H54 (cell line): ENCODE data around the gene PTPRK.
"Not testable (repeated sequence)": the region's sequence is repeated elsewhere in the genome, so short reads cannot be mapped to it uniquely, and the experiment has no call there.

Experiments
- DNase-seq: peaks from one replicate; pipeline ENCODE4 v3.0.0; 2011; ENCODE audit warnings: low spot score, mixed read lengths; ENCODE audit not compliant: insufficient read length
- FAIRE-seq: peaks from 3 replicates; lab custom pipeline; 2011; peaks lifted over from hg19 to GRCh38; lab: Jason Lieb, UNC
- POLR2A ChIP-seq: IDR thresholded peaks from 2 replicates; pipeline ENCODE4 v1.6.1; 2011; ENCODE audit warnings: low read depth, mild to moderate bottlenecking, low read length

The PTPRK gene

GRCh38 chr6:127945434-127946097 is 574.8 kb downstream of the PTPRK start:
- no peak for FAIRE-seq
- no peak for DNase-seq
- no peak for TF ChIP-seq POLR2A

- no peak for FAIRE-seq
- no peak for DNase-seq
- no peak for TF ChIP-seq POLR2A
Observed at GRCh38 chr6:127941228-127941627, 579.2 kb downstream of the PTPRK start.

GRCh38 chr6:127939442-127940066 is 580.8 kb downstream of the PTPRK start:
- no peak for DNase-seq
- FAIRE-seq: peak; percentile 11
- no peak for TF ChIP-seq POLR2A

GRCh38 chr6:127938701-127939100 is 581.7 kb downstream of the PTPRK start:
- no peak for TF ChIP-seq POLR2A
- DNase-seq (no peak), FAIRE-seq (no peak)

GRCh38 chr6:127937747-127938146 is 582.7 kb downstream of the PTPRK start:
- FAIRE-seq: no peak
- TF ChIP-seq POLR2A: no peak
- DNase-seq: no peak

GRCh38 chr6:127937102-127937501 is 583.3 kb downstream of the PTPRK start:
- no peak for TF ChIP-seq POLR2A
- DNase-seq: no peak
- FAIRE-seq: no peak

- DNase-seq: no peak
- no peak for FAIRE-seq
- TF ChIP-seq POLR2A: no peak
Observed at GRCh38 chr6:127934956-127935355, 585.4 kb downstream of the PTPRK start.

- FAIRE-seq: no peak
- no peak for TF ChIP-seq POLR2A
- no peak for DNase-seq
Observed at GRCh38 chr6:127933852-127934840, 586.3 kb downstream of the PTPRK start.

GRCh38 chr6:127933137-127933536 is 587.3 kb downstream of the PTPRK start:
- DNase-seq (no peak), FAIRE-seq (no peak)
- no peak for TF ChIP-seq POLR2A

GRCh38 chr6:127932708-127933107 is 587.7 kb downstream of the PTPRK start:
- TF ChIP-seq POLR2A: no peak
- DNase-seq (no peak), FAIRE-seq (no peak)

GRCh38 chr6:127926441-127926840 is 594.0 kb downstream of the PTPRK start:
- FAIRE-seq, DNase-seq: not testable (repeated sequence)

GRCh38 chr6:127924440-127924839 is 596.0 kb downstream of the PTPRK start:
- no peak for TF ChIP-seq POLR2A
- DNase-seq (no peak), FAIRE-seq (no peak)

GRCh38 chr6:127924031-127924430 is 596.4 kb downstream of the PTPRK start:
- DNase-seq: no peak
- no peak for TF ChIP-seq POLR2A
- no peak for FAIRE-seq

- TF ChIP-seq POLR2A: no peak
- FAIRE-seq (no peak), DNase-seq (no peak)
Observed at GRCh38 chr6:127923135-127923534, 597.3 kb downstream of the PTPRK start.
